IMR-90 (cell line): ENCODE results near the gene SLC37A4. TPM values are rescaled to one million over a fixed set of nuclear protein-coding genes. Genes with fewer than 3 reads are reported as not detected.

Experiments used
- ATAC-seq: fragments of 200-7000 bp; cut with Tn5 transposase; 2 replicates; pipeline ENCODE4 v1.9.1; 2020; ENCODE audit warnings: low read depth, mild to moderate bottlenecking, moderate library complexity
- BruUV-seq: library from RNA; stranded (reverse); fragments of 400-500 nt; replicated peaks from 2 replicates; lab custom pipeline; 2021; lab: Mats Ljungman, UMichigan
- CTCF ChIA-PET: fragments of 300-600 bp; formaldehyde crosslinking; extraction: SDS; loops from one replicate; lab custom pipeline; 2021; ENCODE audit warnings: antibody characterized with exemption; lab: Yijun Ruan, JAX
- POLR2A ChIA-PET: fragments of 300-600 bp; sonication (Branson Sonifier 250); formaldehyde crosslinking; loops from one replicate; lab custom pipeline; 2022; ENCODE audit warnings: antibody characterized with exemption; ENCODE audit not compliant: unreplicated experiment; lab: Charles Lee
- DNase-seq: peaks from one replicate; pipeline ENCODE4 v3.0.0; 2013
- H2AFZ ChIP-seq: replicated peaks from 2 replicates; pipeline ENCODE3; 2013; ENCODE audit warnings: low read length, mild to moderate bottlenecking; ENCODE audit not compliant: poor library complexity
- H2AK5ac ChIP-seq: 2 replicates; pipeline ENCODE4 v1.6.1; 2013; ENCODE audit warnings: low read depth, low read length, inconsistent platforms
- H2AK9ac ChIP-seq: replicated peaks from 2 replicates; pipeline ENCODE3; 2013; ENCODE audit warnings: mild to moderate bottlenecking, low read depth, low read length, moderate library complexity; ENCODE audit not compliant: poor library complexity
- H2BK120ac ChIP-seq: 2 replicates; pipeline ENCODE4 v1.6.1; 2013; ENCODE audit warnings: low read depth, low read length, inconsistent platforms
- H2BK15ac ChIP-seq: 3 replicates; pipeline ENCODE4 v1.6.1; 2013; ENCODE audit warnings: low read depth, low read length, inconsistent platforms
- H2BK20ac ChIP-seq: 2 replicates; pipeline ENCODE4 v1.6.1; 2013; ENCODE audit warnings: low read depth, mild to moderate bottlenecking, inconsistent platforms, low read length, moderate library complexity
- H2BK5ac ChIP-seq: 2 replicates; pipeline ENCODE4 v1.6.1; 2013; ENCODE audit warnings: mild to moderate bottlenecking, low read depth, low read length, inconsistent platforms; ENCODE audit not compliant: poor library complexity, severe bottlenecking
- H3K14ac ChIP-seq: replicated peaks from 2 replicates; pipeline ENCODE4 v1.6.1; 2013; ENCODE audit warnings: low read depth, low read length, inconsistent platforms
- H3K18ac ChIP-seq: 2 replicates; pipeline ENCODE4 v1.6.1; 2013; ENCODE audit warnings: low read depth, low read length, control low read depth
- H3K23ac ChIP-seq: 2 replicates; pipeline ENCODE4 v1.6.1; 2013; ENCODE audit warnings: low read depth, low read length, inconsistent platforms
- H3K27ac ChIP-seq: 2 replicates; pipeline ENCODE4 v1.5.1; 2013; ENCODE audit warnings: mild to moderate bottlenecking, control low read depth, low read length; ENCODE audit not compliant: insufficient read depth
- H3K27me3 ChIP-seq: 2 replicates; pipeline ENCODE4 v1.6.1; 2013; ENCODE audit warnings: low read length; ENCODE audit not compliant: control insufficient read depth, insufficient read depth
- H3K36me3 ChIP-seq: 2 replicates; pipeline ENCODE4 v1.6.1; 2013; ENCODE audit warnings: low read length, mixed read lengths; ENCODE audit not compliant: control insufficient read depth, insufficient read depth
- H3K4ac ChIP-seq: 2 replicates; pipeline ENCODE4 v1.6.1; 2013; ENCODE audit warnings: low read depth, low read length, inconsistent platforms
- H3K4me1 ChIP-seq: 2 replicates; pipeline ENCODE4 v1.6.1; 2013; ENCODE audit warnings: low read length, mixed read lengths; ENCODE audit not compliant: control insufficient read depth, insufficient read depth
- H3K4me2 ChIP-seq: 2 replicates; pipeline ENCODE4 v1.6.1; 2013; ENCODE audit warnings: low read depth, mild to moderate bottlenecking, control low read depth, low read length, moderate library complexity
- H3K4me3 ChIP-seq: 2 replicates; pipeline ENCODE4 v1.5.1; 2013; ENCODE audit warnings: low read depth, mild to moderate bottlenecking, control low read depth, low read length, moderate library complexity; ENCODE audit not compliant: insufficient read depth
- H3K56ac ChIP-seq: 2 replicates; pipeline ENCODE4 v1.6.1; 2013; ENCODE audit warnings: low read length, inconsistent platforms; ENCODE audit not compliant: insufficient read depth; ENCODE audit errors: extremely low read depth
- H3K79me1 ChIP-seq, 2 experiments: 2 replicates each; pipeline ENCODE4 v1.6.1; 2013; ENCODE audit warnings: low read length in 2 of 2, inconsistent platforms in 1 of 2, low read depth in 1 of 2
- H3K9ac ChIP-seq: 2 replicates; pipeline ENCODE4 v1.6.1; 2013; ENCODE audit warnings: low read depth, low read length, control low read depth
- H3K9me1 ChIP-seq: 2 replicates; pipeline ENCODE4 v1.6.1; 2013; ENCODE audit warnings: low read length, inconsistent platforms; ENCODE audit not compliant: insufficient read depth
- H3K9me3 ChIP-seq: 2 replicates; pipeline ENCODE4 v1.6.1; 2013; ENCODE audit warnings: low read length; ENCODE audit not compliant: control insufficient read depth, insufficient read depth
- H4K20me1 ChIP-seq: 2 replicates; pipeline ENCODE4 v1.6.1; 2013; ENCODE audit warnings: low read length, inconsistent platforms; ENCODE audit not compliant: insufficient read depth
- H4K5ac ChIP-seq: 2 replicates; pipeline ENCODE4 v1.6.1; 2013; ENCODE audit warnings: mild to moderate bottlenecking, low read depth, low read length, control low read depth
- H4K8ac ChIP-seq, 2 experiments: 2 replicates each; pipeline ENCODE4 v1.6.1; 2013; ENCODE audit warnings: low read depth in 2 of 2, low read length in 2 of 2, control low read depth in 1 of 2, inconsistent platforms in 1 of 2
- H4K91ac ChIP-seq: 2 replicates; pipeline ENCODE4 v1.6.1; 2013; ENCODE audit warnings: low read depth, low read length, inconsistent platforms; ENCODE audit not compliant: insufficient read depth
- BHLHE40 ChIP-seq: fragments of 150-350 bp; IDR thresholded peaks from 2 replicates; pipeline ENCODE4 v1.6.1; 2016; ENCODE audit warnings: mild to moderate bottlenecking, low read depth, low read length
- CHD1 ChIP-seq: IDR thresholded peaks from 2 replicates; pipeline ENCODE4 v1.6.1; 2012; ENCODE audit warnings: low read depth, low read length, improper control_type of control experiment
- POLR2A ChIP-seq: IDR thresholded peaks from 2 replicates; pipeline ENCODE4 v1.6.1; 2012; ENCODE audit warnings: mild to moderate bottlenecking, low read depth, low read length
- RAD21 ChIP-seq: IDR thresholded peaks from 2 replicates; pipeline ENCODE4 v1.6.1; 2012; ENCODE audit warnings: low read length, improper control_type of control experiment
- SMC3 ChIP-seq: fragments of 150-350 bp; IDR thresholded peaks from 2 replicates; pipeline ENCODE4 v1.6.1; 2016; ENCODE audit warnings: low read depth, mild to moderate bottlenecking, antibody characterized with exemption, low read length, moderate library complexity
- WGBS, 2 experiments: methylation state at CpG; one replicate each; pipeline versions ENCODE4 v1.1.5 to v1.1.7; 2013; ENCODE audit warnings: missing lambda C conversion rate in 2 of 2; ENCODE audit not compliant: insufficient read length in 1 of 2; ENCODE audit errors: extremely low coverage in 2 of 2; 5-methylcytosine and 5-hydroxymethylcytosine counted together
- dilution Hi-C: fragments of 300-500 bp; cut with HindIII; formaldehyde crosslinking; loops from one replicate; pipeline ENCODE4 v1.14.3; 2018; ENCODE audit warnings: low sequenced_read_pairs; ENCODE audit not compliant: unreplicated experiment
- in situ Hi-C: fragments of 300-500 bp; cut with MboI; formaldehyde crosslinking; loops from 3 replicates; pipeline ENCODE4 v1.14.3; 2019; ENCODE audit warnings: low sequenced_read_pairs, inconsistent platforms, mixed read lengths
- intact Hi-C: fragments of 100-400 bp; cut with micrococcal nuclease; formaldehyde crosslinking; loops from 2 replicates; pipeline ENCODE4 v1.10.0; 2022
- polyA plus RNA-seq, 3 experiments: library from polyadenylated mRNA; depleted of rRNA; stranded (reverse); fragments of >200 nt; gene quantifications; 2 replicates each; pipeline ENCODE4 v1.2.3, GENCODE V29; 2012; ENCODE audit warnings: low replicate concordance in 1 of 3
- total RNA-seq: library from RNA; depleted of rRNA; stranded (reverse); fragments of >200 nt; gene quantifications from 2 replicates; pipeline ENCODE4 v1.2.3, GENCODE V29; 2012

SLC37A4 gene
- total and polyA plus RNA-seq, 2 of the 4 experiments (the other 2 are of a cell fraction) = 7.5 to 14.3 TPM

DNA sequence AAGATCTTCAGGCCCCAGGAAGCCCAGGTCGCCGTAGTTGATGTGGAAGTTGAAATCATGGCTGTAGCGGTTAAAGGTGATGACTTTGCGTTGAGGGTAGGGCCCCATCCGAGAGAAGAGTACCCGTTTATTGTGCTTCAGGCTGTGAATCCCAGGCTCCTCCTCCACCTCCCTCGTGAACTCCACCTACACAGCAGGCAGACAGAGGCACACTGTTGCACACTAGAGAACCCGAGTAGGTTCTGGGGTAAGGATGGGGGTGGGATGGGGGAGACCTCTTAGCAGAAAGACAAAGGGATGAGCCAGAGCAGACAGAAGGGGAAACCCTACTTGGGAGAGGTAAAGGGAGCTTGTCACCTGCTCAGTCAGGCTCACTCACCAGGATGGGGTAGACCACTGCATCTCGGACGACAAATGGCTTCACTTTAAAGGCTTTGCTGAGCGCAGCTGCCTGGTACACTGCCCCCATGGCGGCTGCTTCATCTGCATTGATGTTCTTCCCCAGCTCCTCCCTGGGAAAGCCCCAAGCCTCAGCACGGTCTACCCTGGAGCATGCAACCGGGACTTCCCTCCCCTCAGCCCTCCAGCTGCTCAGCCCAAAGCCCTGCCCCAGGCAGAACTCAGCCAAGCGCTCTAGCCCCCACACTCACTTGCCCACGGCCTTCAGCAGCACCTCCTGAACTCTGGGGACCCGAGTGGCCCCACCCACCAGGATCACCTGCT is 20.9 kb upstream of the SLC37A4 start:
- no TSS peak for BruUV-seq
- H3K27me3 ChIP-seq = no peaks in the 10 kb centered on the region
- H3K4me3 ChIP-seq = no peak overlapping the region
- no peak overlapping the region for H2AFZ ChIP-seq
- no peak overlapping the region for H2AK9ac ChIP-seq
- no peak overlapping the region for H3K18ac ChIP-seq
- H4K8ac ChIP-seq = no peak overlapping the region
- H4K20me1 ChIP-seq = 0 out of 2 replicates have a peak, but pooled peaks cover 5% of the 10 kb centered on the region
- no peak overlapping the region for H3K14ac ChIP-seq
- no peak for TF ChIP-seq SMC3
- no peak for TF ChIP-seq CHD1
- no peak for TF ChIP-seq POLR2A
- TF ChIP-seq RAD21 = no peak
- TF ChIP-seq BHLHE40 = no peak
- intact Hi-C loops = no loop called here
- POLR2A ChIA-PET = no interaction called here
- no peak overlapping the region for H4K5ac ChIP-seq
- no peaks in the 10 kb centered on the region for H3K9me3 ChIP-seq
- no peak overlapping the region for H3K9ac ChIP-seq
- no peak overlapping the region for H3K27ac ChIP-seq
- no peak overlapping the region for H2BK15ac ChIP-seq
- H3K23ac ChIP-seq = no peak overlapping the region
- H3K4me2 ChIP-seq = no peak overlapping the region
- no peak overlapping the region for H3K4ac ChIP-seq
- no peak overlapping the region for H2BK120ac ChIP-seq
- no peak overlapping the region for H4K91ac ChIP-seq
- WGBS, 2 experiments = 90% methylated on average over 2 of the region's 17 CpGs; no CpG with 5 or more reads in 1 of the 2 experiments
- H3K36me3 ChIP-seq = peaks cover 76% of the 10 kb centered on the region
- peaks cover 9% of the 10 kb centered on the region for H3K9me1 ChIP-seq
- H3K56ac ChIP-seq = no peak overlapping the region
- peaks cover 2% of the 10 kb centered on the region; the same call in 1 of the 2 replicates for H3K4me1 ChIP-seq
- no peak overlapping the region for H2AK5ac ChIP-seq
- ATAC-seq (no peak), DNase-seq (no peak)
- H3K79me1 ChIP-seq = peaks cover 13 to 41% of the 10 kb centered on the region in 2 experiments
- no peak overlapping the region for H2BK20ac ChIP-seq
- dilution Hi-C loops = no loop called here
- in situ Hi-C loops = no loop called here
- CTCF ChIA-PET = no interaction called here
- H2BK5ac ChIP-seq = no peak overlapping the region
